SK-N-SH (cell line): ENCODE measurements around the gene CDH13.

ENCODE experiments used
- CTCF ChIP-seq: fragments of 200-600 bp; sonication (generic); IDR thresholded peaks from 2 replicates; pipeline ENCODE4 v1.6.1; 2017; ENCODE audit warnings: antibody characterized with exemption, mild to moderate bottlenecking, moderate library complexity
- EP300 ChIP-seq, 2 experiments: IDR thresholded peaks; 2 replicates each; pipeline versions ENCODE4 v1.4.0 to v1.6.1; 2012; ENCODE audit warnings: borderline replicate concordance in 1 of 2, low read depth in 1 of 2, low read length in 1 of 2
- EZH2phosphoT487 ChIP-seq: fragments of 200-600 bp; sonication (generic); IDR thresholded peaks from 2 replicates; pipeline ENCODE4 v1.6.1; 2017; ENCODE audit warnings: low read depth, mixed run types, mild to moderate bottlenecking, antibody characterized with exemption, moderate library complexity, borderline replicate concordance
- GABPA ChIP-seq: IDR thresholded peaks from 2 replicates; pipeline ENCODE4 v1.4.0; 2012; ENCODE audit warnings: low read depth, mild to moderate bottlenecking
- JUND ChIP-seq: IDR thresholded peaks from 2 replicates; pipeline ENCODE4 v1.4.0; 2012
- MAX ChIP-seq: IDR thresholded peaks from 2 replicates; pipeline ENCODE4 v1.4.0; 2012; ENCODE audit warnings: low read depth
- NFIC ChIP-seq: IDR thresholded peaks from 2 replicates; pipeline ENCODE4 v1.4.0; 2012; ENCODE audit warnings: borderline replicate concordance
- NRF1 ChIP-seq: IDR thresholded peaks from 2 replicates; pipeline ENCODE4 v1.6.1; 2012; ENCODE audit warnings: low read depth, mild to moderate bottlenecking, low read length
- POLR2AphosphoS5 ChIP-seq: IDR thresholded peaks from 2 replicates; pipeline ENCODE4 v1.6.1; 2012; ENCODE audit warnings: low read depth, low read length
- RAD21 ChIP-seq: IDR thresholded peaks from 2 replicates; pipeline ENCODE4 v1.6.1; 2012; ENCODE audit warnings: mild to moderate bottlenecking, low read length
- SIN3A ChIP-seq: IDR thresholded peaks from 2 replicates; pipeline ENCODE4 v1.6.1; 2012; ENCODE audit warnings: low read depth, mild to moderate bottlenecking, low read length, moderate library complexity, borderline replicate concordance
- TAF1 ChIP-seq: IDR thresholded peaks from 2 replicates; pipeline ENCODE4 v1.6.1; 2012; ENCODE audit warnings: low read depth, mild to moderate bottlenecking, low read length, moderate library complexity, borderline replicate concordance
- USF2 ChIP-seq: fragments of 150-350 bp; IDR thresholded peaks from 2 replicates; pipeline ENCODE4 v1.6.1; 2017; ENCODE audit warnings: antibody characterized with exemption, low read length, low read depth, borderline replicate concordance
- YY1 ChIP-seq: IDR thresholded peaks from 2 replicates; pipeline ENCODE4 v1.4.0; 2012; ENCODE audit warnings: low read depth, mild to moderate bottlenecking

GRCh38 chr16:82833378-82833993, 206.7 kb downstream of the CDH13 start:
- TF ChIP-seq TAF1 = no peak
- TF ChIP-seq YY1 = no peak
- no peak for TF ChIP-seq NRF1
- no peak for TF ChIP-seq CTCF
- TF ChIP-seq EP300 (IDR thresholded peaks at IDR 0.05; ENCODE audit: borderline replicate concordance in 1 of 2, low read depth in 1 of 2, low read length in 1 of 2) = no peak
- no peak for TF ChIP-seq MAX
- no peak for TF ChIP-seq USF2
- TF ChIP-seq POLR2AphosphoS5 = no peak
- no peak for TF ChIP-seq RAD21
- TF ChIP-seq EZH2phosphoT487 = no peak
- TF ChIP-seq SIN3A = no peak
- TF ChIP-seq NFIC = no peak
- no peak for TF ChIP-seq GABPA
- no peak for TF ChIP-seq JUND
